ENCODE measurements around the gene PTPN21. TPM values are rescaled to one million over a fixed set of nuclear protein-coding genes. Genes with fewer than 3 reads are reported as not detected.
A peak's percentile ranks its signal among the peaks of the same experiment; 100 is the strongest.
"Not testable (repeated sequence)": the region's sequence is repeated elsewhere in the genome, so short reads cannot be mapped to it uniquely, and the experiment has no call there.

PTPN21 gene
- total RNA-seq, 1 donor from 2014 or later = 18.1 TPM

- TF ChIP-seq CTCF (IDR thresholded peaks at IDR 0.05) = no peak
- Histone ChIP-seq H3K4me3 (no peak overlapping the region), H3K27me3 (no peaks in the 10 kb centered on the region), H3K9me3 (peaks cover 0 to 5% of the 10 kb centered on the region in 2 donors), H3K36me3 (peaks cover 7 to 16% of the 10 kb centered on the region in 2 donors), H3K4me1 (no peaks in the 10 kb centered on the region), H3K27ac (no peak overlapping the region)
- no peak for DNase-seq (ENCODE audit: low spot score in 2 of 2)
- intact Hi-C loops (cut with DNase I) = no loop called here
Measured at GRCh38 chr14:88535149-88535548, 19.7 kb downstream of the PTPN21 start.

DNA sequence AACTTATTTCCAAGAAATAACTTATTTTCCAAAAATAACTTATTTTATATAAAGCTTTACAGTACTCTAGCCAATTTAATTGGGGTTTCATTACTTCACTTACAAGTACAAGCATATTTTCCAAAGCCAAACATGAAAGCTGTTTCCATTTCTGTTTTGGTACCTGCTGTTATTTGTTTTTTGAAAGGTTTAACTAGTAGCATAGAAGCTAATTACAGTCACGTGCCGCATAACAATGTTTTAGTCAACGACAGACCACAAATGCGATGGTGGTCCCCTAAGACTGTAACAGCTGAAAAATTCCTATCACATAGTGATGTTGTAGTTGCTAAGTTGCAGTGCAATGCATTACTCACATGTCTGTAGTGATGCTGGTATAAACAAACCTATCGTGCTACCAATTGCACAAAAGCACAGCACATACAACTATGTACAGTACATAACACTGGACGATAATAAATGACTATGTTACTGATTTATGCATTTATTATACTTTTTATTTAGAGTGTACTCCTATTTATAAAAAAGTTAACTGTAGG is 21.7 kb downstream of the PTPN21 start:
- Histone ChIP-seq H3K27me3 (no peaks in the 10 kb centered on the region), H3K27ac (no peak overlapping the region), H3K4me1 (no peaks in the 10 kb centered on the region), H3K9me3 (peaks cover 0 to 12% of the 10 kb centered on the region in 2 donors), H3K4me3 (no peak overlapping the region), H3K36me3 (peaks cover 10 to 19% of the 10 kb centered on the region in 2 donors)
- TF ChIP-seq CTCF (IDR thresholded peaks at IDR 0.05) = no peak
- intact Hi-C loops (cut with DNase I) = no loop called here
- DNase-seq (ENCODE audit: low spot score in 2 of 2) = no peak

DNA sequence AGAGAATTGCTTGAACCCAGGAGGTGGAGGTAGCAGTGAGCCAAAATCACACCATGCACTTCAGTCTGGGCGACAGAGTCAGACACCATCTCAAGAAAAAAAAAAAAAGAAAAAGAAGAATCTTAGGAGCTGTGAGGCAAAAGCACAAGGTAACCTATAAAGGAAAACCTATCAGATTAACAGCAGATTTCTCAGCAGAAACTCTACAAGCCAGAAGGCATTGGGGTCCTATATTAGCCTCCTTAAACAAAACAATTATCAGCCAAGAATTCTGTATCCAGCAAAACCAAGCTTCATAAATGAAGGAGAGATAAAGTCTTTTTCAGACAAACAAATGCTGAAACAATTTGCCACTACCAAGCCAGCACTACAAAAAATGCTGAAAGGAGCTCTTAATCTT is 24.9 kb downstream of the PTPN21 start:
- Histone ChIP-seq H3K36me3 (peaks cover 7 to 15% of the 10 kb centered on the region in 2 donors), H3K9me3 (peaks cover 0 to 12% of the 10 kb centered on the region in 2 donors)
- H3K27ac ChIP-seq; H3K4me1 ChIP-seq; H3K4me3 ChIP-seq; intact Hi-C loops (cut with DNase I); H3K27me3 ChIP-seq; DNase-seq (ENCODE audit: low spot score in 2 of 2): not testable (repeated sequence)

DNA sequence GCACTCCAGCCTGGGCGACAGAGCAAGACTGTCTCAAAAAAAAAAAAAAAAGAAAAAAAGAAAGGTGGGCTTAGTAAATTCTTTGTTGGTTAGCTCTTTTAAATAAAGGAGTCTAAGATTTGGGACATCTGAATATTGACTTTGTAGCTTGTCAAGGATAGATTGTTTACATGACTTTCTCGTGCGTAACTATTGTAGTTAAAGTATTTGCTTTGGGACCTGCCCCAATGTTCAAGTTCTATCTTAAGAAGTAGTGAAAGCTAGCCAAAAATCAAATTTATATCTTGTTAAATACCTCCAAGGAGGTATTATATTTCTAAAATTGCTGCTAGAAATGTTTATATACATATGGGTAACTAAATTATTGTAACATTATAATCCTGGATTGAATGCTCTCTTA is 32.4 kb downstream of the PTPN21 start:
- peak overlapping the region; percentile 62 to 65 for H3K27ac ChIP-seq
- intact Hi-C loops (cut with DNase I) = no loop called here
- no peak overlapping the region for H3K4me3 ChIP-seq
- peaks cover 4 to 9% of the 10 kb centered on the region in 2 donors for H3K9me3 ChIP-seq
- H3K27me3 ChIP-seq = no peaks in the 10 kb centered on the region
- no peak for DNase-seq (ENCODE audit: low spot score in 2 of 2)
- no peak for TF ChIP-seq CTCF (IDR thresholded peaks at IDR 0.05)
- H3K36me3 ChIP-seq = no peaks in the 10 kb centered on the region
- H3K4me1 ChIP-seq = peaks cover 0 to 12% of the 10 kb centered on the region in 2 donors

GRCh38 chr14:88521818-88522217 is 33.0 kb downstream of the PTPN21 start:
- intact Hi-C loops (cut with DNase I) = no loop called here
- peak overlapping the region; percentile 62 to 65 for H3K27ac ChIP-seq

DNA sequence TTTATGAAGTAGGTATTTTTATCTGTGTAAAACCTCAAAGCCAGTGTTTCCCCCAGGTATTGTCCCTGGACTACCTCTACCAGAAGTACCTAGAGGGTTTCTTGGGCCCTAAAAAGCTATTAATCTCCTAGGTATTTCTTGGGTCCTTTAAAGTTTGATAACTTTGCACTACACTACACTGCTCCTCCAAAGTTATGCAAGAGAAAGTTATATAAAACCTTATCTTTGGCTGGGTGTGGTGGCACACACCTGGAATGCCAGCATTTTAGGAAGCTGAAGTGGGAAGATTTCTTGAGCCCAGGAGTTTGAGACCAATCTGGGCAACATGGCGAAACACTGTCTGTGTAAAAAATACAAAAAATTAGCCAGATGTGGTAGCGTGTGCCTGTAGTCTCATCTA is 34.9 kb downstream of the PTPN21 start:
- H3K4me1 ChIP-seq = peaks cover 0 to 12% of the 10 kb centered on the region in 2 donors
- no peak overlapping the region for H3K27ac ChIP-seq
- peaks cover 5 to 7% of the 10 kb centered on the region in 2 donors for H3K36me3 ChIP-seq
- no peak overlapping the region for H3K4me3 ChIP-seq
- no peak for TF ChIP-seq CTCF (IDR thresholded peaks at IDR 0.05)
- DNase-seq (ENCODE audit: low spot score in 2 of 2) = no peak
- peaks cover 4 to 9% of the 10 kb centered on the region in 2 donors for H3K9me3 ChIP-seq
- H3K27me3 ChIP-seq = no peaks in the 10 kb centered on the region
- intact Hi-C loops (cut with DNase I) = no loop called here

More at GRCh38 chr14:88521818-88522217, 33.0 kb downstream of the PTPN21 start:
- DNase-seq (ENCODE audit: low spot score in 2 of 2) = no peak
- Histone ChIP-seq H3K4me3 (no peak overlapping the region), H3K36me3 (no peaks in the 10 kb centered on the region), H3K4me1 (peaks cover 0 to 12% of the 10 kb centered on the region in 2 donors), H3K27me3 (no peaks in the 10 kb centered on the region), H3K9me3 (peaks cover 4 to 9% of the 10 kb centered on the region in 2 donors)
- no peak for TF ChIP-seq CTCF (IDR thresholded peaks at IDR 0.05)
